Endothelial cell of umbilical vein (primary cell): ENCODE measurements around the gene IRS1.

Experiments
- CTCF ChIP-seq, 2 donors: IDR thresholded peaks; 1 replicate in 1 of 2; 2 replicates in 1 of 2; pipeline ENCODE4 v1.5.1; 2011; ENCODE audit warnings: low read length in 2 of 2, mild to moderate bottlenecking in 2 of 2, moderate library complexity in 2 of 2, control low read depth in 1 of 2, inconsistent platforms in 1 of 2, low read depth in 1 of 2; ENCODE audit not compliant: insufficient read depth in 1 of 2; ENCODE audit errors: extremely low read depth in 1 of 2
- EZH2 ChIP-seq: IDR thresholded peaks from 2 replicates; pipeline ENCODE4 v1.6.1; 2012; ENCODE audit warnings: borderline replicate concordance, low read depth, mild to moderate bottlenecking, moderate library complexity, low read length, inconsistent platforms; ENCODE audit not compliant: severe bottlenecking
- FOS ChIP-seq: IDR thresholded peaks from 2 replicates; pipeline ENCODE4 v1.6.1; 2011; ENCODE audit warnings: mild to moderate bottlenecking, low read length, moderate library complexity, borderline replicate concordance; ENCODE audit not compliant: insufficient read depth
- JUN ChIP-seq: IDR thresholded peaks from 2 replicates; pipeline ENCODE4 v1.6.1; 2011; ENCODE audit warnings: borderline replicate concordance, low read depth; ENCODE audit not compliant: insufficient read length, insufficient read depth
- MYC ChIP-seq: IDR thresholded peaks from one replicate; pipeline ENCODE4 v1.6.1; 2011; ENCODE audit warnings: mild to moderate bottlenecking, low read depth, low read length
- POLR2A ChIP-seq: IDR thresholded peaks from 2 replicates; pipeline ENCODE4 v1.6.1; 2012; ENCODE audit warnings: low read depth, mild to moderate bottlenecking, control low read depth, low read length
- POLR2AphosphoS5 ChIP-seq: IDR thresholded peaks from 2 replicates; pipeline ENCODE4 v1.6.1; 2012; ENCODE audit warnings: low read depth, mild to moderate bottlenecking, control low read depth, low read length, moderate library complexity; ENCODE audit not compliant: insufficient read depth

- TF ChIP-seq CTCF (IDR thresholded peaks at IDR 0.05; ENCODE audit: extremely low read depth in 1 of 2, insufficient read depth in 1 of 2, low read depth in 1 of 2, low read length in 2 of 2) (no peak), FOS (no peak), POLR2AphosphoS5 (no peak), EZH2 (no peak), POLR2A (no peak), MYC (no peak), JUN (no peak)
Observed at GRCh38 chr2:226717719-226718118, 81.9 kb downstream of the IRS1 start.
